Measurements from ENCODE around the gene PITPNM1. TPM values are rescaled to one million over a fixed set of nuclear protein-coding genes. Genes with fewer than 3 reads are reported as not detected.

PITPNM1 gene
- total and polyA plus RNA-seq, 2 experiments from 2014 or later: 9.1 to 57.1 TPM

GRCh38 chr11:67489203-67489884, 15.8 kb downstream of the PITPNM1 start:
- H3K4me3 Mint-ChIP-seq: no peak overlapping the region; the same call in 2 of the 3 replicates
- no peak for ATAC-seq
- no peaks in the 10 kb centered on the region for H3K9me2 ChIP-seq (ENCODE audit: insufficient read depth)
- no peak overlapping the region for H3K4me3 ChIP-seq
- no peaks in the 10 kb centered on the region; the same call in 1 of the 2 replicates for H3K36me3 ChIP-seq (ENCODE audit: insufficient read depth)
- no peaks in the 10 kb centered on the region for H3K79me2 ChIP-seq (replicated peaks; ENCODE audit: insufficient read depth)
- peaks cover 9% of the 10 kb centered on the region for H3K27me3 Mint-ChIP-seq (ENCODE audit: insufficient read depth, low read depth, poor library complexity)
- no peaks in the 10 kb centered on the region; the same call in 1 of the 2 replicates for H4K20me1 ChIP-seq (replicated peaks; ENCODE audit: insufficient read depth)
- no peak overlapping the region for H3K4me2 ChIP-seq
- H3K27ac ChIP-seq (ENCODE audit: low read depth): no peak overlapping the region
- H3K36me3 Mint-ChIP-seq (ENCODE audit: low read depth): peaks cover 14% of the 10 kb centered on the region; the same call in 1 of the 3 replicates
- no peaks in the 10 kb centered on the region; the same call in 2 of the 3 replicates for H3K9me3 Mint-ChIP-seq
- no peak overlapping the region for H2AFZ ChIP-seq
- no peak overlapping the region for H3K27ac Mint-ChIP-seq
- no peaks in the 10 kb centered on the region for H3K27me3 ChIP-seq (ENCODE audit: insufficient read depth)
- no peak for DNase-seq (ENCODE audit: low spot score)
- no peaks in the 10 kb centered on the region for H3K4me1 ChIP-seq (ENCODE audit: insufficient read depth)
- peaks cover 14% of the 10 kb centered on the region for H3K4me1 Mint-ChIP-seq
- 0 out of 2 replicates have a peak, but pooled peaks cover 3% of the 10 kb centered on the region for H3F3A ChIP-seq (replicated peaks; ENCODE audit: low read depth)
- TF ChIP-seq, protein P1, sequence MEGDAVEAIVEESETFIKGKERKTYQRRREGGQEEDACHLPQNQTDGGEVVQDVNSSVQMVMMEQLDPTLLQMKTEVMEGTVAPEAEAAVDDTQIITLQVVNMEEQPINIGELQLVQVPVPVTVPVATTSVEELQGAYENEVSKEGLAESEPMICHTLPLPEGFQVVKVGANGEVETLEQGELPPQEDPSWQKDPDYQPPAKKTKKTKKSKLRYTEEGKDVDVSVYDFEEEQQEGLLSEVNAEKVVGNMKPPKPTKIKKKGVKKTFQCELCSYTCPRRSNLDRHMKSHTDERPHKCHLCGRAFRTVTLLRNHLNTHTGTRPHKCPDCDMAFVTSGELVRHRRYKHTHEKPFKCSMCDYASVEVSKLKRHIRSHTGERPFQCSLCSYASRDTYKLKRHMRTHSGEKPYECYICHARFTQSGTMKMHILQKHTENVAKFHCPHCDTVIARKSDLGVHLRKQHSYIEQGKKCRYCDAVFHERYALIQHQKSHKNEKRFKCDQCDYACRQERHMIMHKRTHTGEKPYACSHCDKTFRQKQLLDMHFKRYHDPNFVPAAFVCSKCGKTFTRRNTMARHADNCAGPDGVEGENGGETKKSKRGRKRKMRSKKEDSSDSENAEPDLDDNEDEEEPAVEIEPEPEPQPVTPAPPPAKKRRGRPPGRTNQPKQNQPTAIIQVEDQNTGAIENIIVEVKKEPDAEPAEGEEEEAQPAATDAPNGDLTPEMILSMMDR (conservative IDR thresholded peaks at IDR 0.05; ENCODE audit: low read depth in 2 of 2): no peak
- TF ChIP-seq ZNF331 (CRISPR knock-in tag; IDR thresholded peaks at IDR 0.05; ENCODE audit: low read depth): no peak
- TF ChIP-seq POLR2AphosphoS5 (IDR thresholded peaks at IDR 0.05; ENCODE audit: low read depth): no peak
- TF ChIP-seq, protein P2, sequence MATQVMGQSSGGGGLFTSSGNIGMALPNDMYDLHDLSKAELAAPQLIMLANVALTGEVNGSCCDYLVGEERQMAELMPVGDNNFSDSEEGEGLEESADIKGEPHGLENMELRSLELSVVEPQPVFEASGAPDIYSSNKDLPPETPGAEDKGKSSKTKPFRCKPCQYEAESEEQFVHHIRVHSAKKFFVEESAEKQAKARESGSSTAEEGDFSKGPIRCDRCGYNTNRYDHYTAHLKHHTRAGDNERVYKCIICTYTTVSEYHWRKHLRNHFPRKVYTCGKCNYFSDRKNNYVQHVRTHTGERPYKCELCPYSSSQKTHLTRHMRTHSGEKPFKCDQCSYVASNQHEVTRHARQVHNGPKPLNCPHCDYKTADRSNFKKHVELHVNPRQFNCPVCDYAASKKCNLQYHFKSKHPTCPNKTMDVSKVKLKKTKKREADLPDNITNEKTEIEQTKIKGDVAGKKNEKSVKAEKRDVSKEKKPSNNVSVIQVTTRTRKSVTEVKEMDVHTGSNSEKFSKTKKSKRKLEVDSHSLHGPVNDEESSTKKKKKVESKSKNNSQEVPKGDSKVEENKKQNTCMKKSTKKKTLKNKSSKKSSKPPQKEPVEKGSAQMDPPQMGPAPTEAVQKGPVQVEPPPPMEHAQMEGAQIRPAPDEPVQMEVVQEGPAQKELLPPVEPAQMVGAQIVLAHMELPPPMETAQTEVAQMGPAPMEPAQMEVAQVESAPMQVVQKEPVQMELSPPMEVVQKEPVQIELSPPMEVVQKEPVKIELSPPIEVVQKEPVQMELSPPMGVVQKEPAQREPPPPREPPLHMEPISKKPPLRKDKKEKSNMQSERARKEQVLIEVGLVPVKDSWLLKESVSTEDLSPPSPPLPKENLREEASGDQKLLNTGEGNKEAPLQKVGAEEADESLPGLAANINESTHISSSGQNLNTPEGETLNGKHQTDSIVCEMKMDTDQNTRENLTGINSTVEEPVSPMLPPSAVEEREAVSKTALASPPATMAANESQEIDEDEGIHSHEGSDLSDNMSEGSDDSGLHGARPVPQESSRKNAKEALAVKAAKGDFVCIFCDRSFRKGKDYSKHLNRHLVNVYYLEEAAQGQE (IDR thresholded peaks at IDR 0.05; ENCODE audit: unreplicated experiment): no peak
- no peak for TF ChIP-seq CREB1 (CRISPR knock-in tag; IDR thresholded peaks at IDR 0.05; ENCODE audit: low read depth)
- no peak for TF ChIP-seq ZNF114 (CRISPR knock-in tag; IDR thresholded peaks at IDR 0.05)
- TF ChIP-seq JUNB (IDR thresholded peaks at IDR 0.05; ENCODE audit: unreplicated experiment): no peak
- TF ChIP-seq EZH2phosphoT487 (IDR thresholded peaks at IDR 0.05; ENCODE audit: unreplicated experiment): no peak
- TF ChIP-seq, protein P3, sequence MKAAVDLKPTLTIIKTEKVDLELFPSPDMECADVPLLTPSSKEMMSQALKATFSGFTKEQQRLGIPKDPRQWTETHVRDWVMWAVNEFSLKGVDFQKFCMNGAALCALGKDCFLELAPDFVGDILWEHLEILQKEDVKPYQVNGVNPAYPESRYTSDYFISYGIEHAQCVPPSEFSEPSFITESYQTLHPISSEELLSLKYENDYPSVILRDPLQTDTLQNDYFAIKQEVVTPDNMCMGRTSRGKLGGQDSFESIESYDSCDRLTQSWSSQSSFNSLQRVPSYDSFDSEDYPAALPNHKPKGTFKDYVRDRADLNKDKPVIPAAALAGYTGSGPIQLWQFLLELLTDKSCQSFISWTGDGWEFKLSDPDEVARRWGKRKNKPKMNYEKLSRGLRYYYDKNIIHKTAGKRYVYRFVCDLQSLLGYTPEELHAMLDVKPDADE (IDR thresholded peaks at IDR 0.05): no peak
